Mucosa of descending colon (tissue), 3 donors: ENCODE data around the gene MDH2. TPM values are rescaled to one million over a fixed set of nuclear protein-coding genes. Genes with fewer than 3 reads are reported as not detected.

ENCODE experiments used
- ATAC-seq: fragments of 200-7000 bp; cut with Tn5 transposase; one replicate; pipeline ENCODE4 v1.9.1; 2020; ENCODE audit warnings: mild to moderate bottlenecking, moderate library complexity
- DNase-seq, 3 donors: peaks; one replicate each; pipeline ENCODE4 v3.0.0-alpha.2; 2020
- H3K36me3 ChIP-seq: fragments of 200-600 bp; one replicate; pipeline ENCODE4 v1.8.0; 2021; ENCODE audit warnings: low read depth, mild to moderate bottlenecking
- H3K4me1 ChIP-seq: fragments of 200-600 bp; one replicate; pipeline ENCODE4 v1.8.0; 2021; ENCODE audit warnings: low read depth, mild to moderate bottlenecking
- H3K4me3 ChIP-seq: fragments of 200-600 bp; one replicate; pipeline ENCODE4 v1.8.0; 2021; ENCODE audit warnings: mild to moderate bottlenecking
- H3K9me3 ChIP-seq: fragments of 200-600 bp; one replicate; pipeline ENCODE4 v1.8.0; 2021; ENCODE audit warnings: mild to moderate bottlenecking
- intact Hi-C, 2 donors: fragments of 100-400 bp; cut with DNase I in 1 of 2; cut with micrococcal nuclease in 1 of 2; formaldehyde crosslinking; loops; one replicate each; pipeline versions ENCODE4 v1.11.0 to v1.11.1; 2022; cut with DNase I, micrococcal nuclease
- total RNA-seq, 3 donors: library from RNA; stranded (reverse); fragmentation: NEBNext Ultra II Directional in 2 of 3; extraction: Animal tissue kit (Norgen Biotek cat#: 25700) in 2 of 3; gene quantifications; one replicate each; pipeline versions ENCODE4 v1.2.1 to v1.2.4, GENCODE V29; 2021 to 2023
- TF ChIP-seq, protein P1 (sequence below): fragments of 200-600 bp; IDR thresholded peaks from one replicate; pipeline ENCODE4 v1.8.0; 2022; ENCODE audit warnings: antibody characterized with exemption, mild to moderate bottlenecking
- donor health status: DM: no; HTN: no; CAD: no; lungs with moderate emphysema.
- donor health status: DM: no; HTN: no; CAD: no.
- donor health status: DM: no; HTN: yes; CAD: no.

Gene MDH2
- total RNA-seq, 3 donors from 2014 or later = 170 to 280 (median 246) TPM

DNA sequence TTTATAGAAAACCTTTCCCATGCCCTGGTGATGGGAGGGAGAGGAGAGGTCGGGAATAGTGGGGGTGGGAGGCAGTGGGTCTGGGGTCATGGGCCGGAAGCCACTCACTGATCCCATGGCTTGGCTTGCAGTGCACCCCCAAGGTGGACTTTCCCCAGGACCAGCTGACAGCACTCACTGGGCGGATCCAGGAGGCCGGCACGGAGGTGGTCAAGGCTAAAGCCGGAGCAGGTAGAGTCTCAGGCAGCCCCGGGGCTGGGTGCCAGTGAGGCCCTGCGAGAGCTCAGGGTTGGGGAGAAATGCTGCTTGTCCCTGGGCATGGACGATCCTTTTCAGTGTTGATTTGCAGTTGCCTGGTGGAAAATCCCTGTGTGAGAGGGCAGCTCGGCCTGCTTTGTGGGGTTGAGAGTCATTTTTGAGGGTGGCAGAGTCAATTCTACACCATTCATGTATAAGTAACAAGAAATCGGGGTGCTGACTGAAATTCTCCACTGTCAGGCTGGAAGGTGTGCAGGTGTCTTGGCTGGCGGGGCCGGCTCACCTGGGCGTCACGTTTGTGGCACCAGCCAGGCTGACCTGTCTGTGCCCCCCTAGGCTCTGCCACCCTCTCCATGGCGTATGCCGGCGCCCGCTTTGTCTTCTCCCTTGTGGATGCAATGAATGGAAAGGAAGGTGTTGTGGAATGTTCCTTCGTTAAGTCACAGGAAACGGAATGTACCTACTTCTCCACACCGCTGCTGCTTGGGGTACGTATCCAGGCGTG lies 16.5 kb downstream of the MDH2 start:
- H3K4me3 ChIP-seq = no peak overlapping the region
- H3K36me3 ChIP-seq = peaks cover 19% of the 10 kb centered on the region
- no peaks in the 10 kb centered on the region for H3K9me3 ChIP-seq
- TF ChIP-seq, protein P1, sequence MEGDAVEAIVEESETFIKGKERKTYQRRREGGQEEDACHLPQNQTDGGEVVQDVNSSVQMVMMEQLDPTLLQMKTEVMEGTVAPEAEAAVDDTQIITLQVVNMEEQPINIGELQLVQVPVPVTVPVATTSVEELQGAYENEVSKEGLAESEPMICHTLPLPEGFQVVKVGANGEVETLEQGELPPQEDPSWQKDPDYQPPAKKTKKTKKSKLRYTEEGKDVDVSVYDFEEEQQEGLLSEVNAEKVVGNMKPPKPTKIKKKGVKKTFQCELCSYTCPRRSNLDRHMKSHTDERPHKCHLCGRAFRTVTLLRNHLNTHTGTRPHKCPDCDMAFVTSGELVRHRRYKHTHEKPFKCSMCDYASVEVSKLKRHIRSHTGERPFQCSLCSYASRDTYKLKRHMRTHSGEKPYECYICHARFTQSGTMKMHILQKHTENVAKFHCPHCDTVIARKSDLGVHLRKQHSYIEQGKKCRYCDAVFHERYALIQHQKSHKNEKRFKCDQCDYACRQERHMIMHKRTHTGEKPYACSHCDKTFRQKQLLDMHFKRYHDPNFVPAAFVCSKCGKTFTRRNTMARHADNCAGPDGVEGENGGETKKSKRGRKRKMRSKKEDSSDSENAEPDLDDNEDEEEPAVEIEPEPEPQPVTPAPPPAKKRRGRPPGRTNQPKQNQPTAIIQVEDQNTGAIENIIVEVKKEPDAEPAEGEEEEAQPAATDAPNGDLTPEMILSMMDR = no peak
- intact Hi-C loops = no loop called here
- H3K4me1 ChIP-seq = peaks cover 6% of the 10 kb centered on the region
- DNase-seq (no peak), ATAC-seq (no peak)

DNA sequence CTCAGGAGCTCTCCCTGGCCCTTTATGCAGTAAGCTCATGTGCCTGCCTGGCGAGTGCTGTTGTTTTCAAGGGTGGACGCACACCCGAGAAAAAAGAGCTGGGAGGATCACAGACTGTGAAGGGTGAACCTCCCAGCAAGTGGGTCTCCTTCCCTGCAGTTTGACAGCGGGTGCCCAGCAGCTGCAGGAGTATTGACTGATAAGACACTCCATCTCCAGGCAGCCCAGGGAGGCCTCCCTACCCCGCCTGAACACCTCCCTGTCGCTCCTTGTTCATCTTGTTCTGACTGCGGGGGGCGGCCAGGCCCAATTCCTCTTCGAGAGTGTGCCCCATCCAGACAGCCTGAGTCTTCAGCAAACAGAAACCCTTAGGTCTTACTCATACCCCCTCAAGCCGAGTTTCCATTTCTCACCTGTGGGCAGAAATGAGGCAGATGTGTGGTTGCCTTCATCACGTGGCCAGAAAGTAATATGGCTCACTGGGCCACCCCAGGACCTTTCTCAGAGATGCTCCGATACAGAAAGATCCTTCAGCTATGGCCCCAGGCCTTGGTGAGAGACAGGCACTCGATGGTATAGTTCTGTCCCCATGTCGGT lies 17.2 kb downstream of the MDH2 start:
- H3K36me3 ChIP-seq = peaks cover 15% of the 10 kb centered on the region
- ATAC-seq (no peak), DNase-seq (no peak)
- intact Hi-C loops = no loop called here
- TF ChIP-seq, protein P1 = no peak
- no peak overlapping the region for H3K4me3 ChIP-seq
- H3K4me1 ChIP-seq = peaks cover 7% of the 10 kb centered on the region
- H3K9me3 ChIP-seq = no peaks in the 10 kb centered on the region

DNA sequence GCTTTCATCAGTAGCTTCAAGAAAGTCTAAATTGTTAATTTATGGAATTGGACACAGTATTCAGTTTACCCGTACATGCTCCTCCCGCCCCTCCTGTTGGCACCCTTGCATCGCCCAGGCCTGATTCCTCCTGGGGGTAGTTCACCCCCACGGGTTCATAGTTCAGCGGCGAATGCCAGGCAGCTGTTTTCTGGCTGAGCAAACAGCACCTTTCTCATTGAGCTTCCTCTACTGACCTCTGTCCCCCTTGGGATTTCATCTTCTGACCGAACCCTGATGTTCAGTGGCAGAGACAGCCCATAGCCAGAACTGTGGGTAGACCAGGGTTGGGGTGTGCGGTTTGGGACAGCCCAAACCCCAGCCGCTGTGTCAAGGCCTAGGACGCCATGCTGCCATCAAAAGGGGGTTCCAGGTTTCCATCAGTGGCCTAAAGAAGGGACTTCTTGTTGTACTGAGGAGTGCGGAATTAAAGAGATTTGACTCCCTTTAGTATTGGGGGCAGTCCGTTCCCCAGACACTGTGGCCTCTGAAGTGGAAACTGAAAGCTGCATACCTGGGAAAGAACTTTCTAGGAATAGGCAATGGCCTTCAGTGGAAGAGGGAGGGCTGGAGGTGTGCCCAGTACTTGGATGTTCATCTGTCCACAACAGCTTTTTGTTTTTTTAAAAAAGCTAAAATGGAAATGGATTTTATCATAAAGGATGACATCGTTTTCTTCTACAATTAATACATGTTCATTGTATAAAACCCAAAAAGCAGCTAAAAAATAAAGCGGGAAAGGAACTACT lies 19.0 kb downstream of the MDH2 start:
- no peak for ATAC-seq
- H3K36me3 ChIP-seq = peaks cover 15% of the 10 kb centered on the region
- TF ChIP-seq, protein P1 = no peak
- intact Hi-C loops = no loop called here
- no peaks in the 10 kb centered on the region for H3K9me3 ChIP-seq
- H3K4me3 ChIP-seq = no peak overlapping the region
- no peak for DNase-seq
- H3K4me1 ChIP-seq = peaks cover 7% of the 10 kb centered on the region

DNA sequence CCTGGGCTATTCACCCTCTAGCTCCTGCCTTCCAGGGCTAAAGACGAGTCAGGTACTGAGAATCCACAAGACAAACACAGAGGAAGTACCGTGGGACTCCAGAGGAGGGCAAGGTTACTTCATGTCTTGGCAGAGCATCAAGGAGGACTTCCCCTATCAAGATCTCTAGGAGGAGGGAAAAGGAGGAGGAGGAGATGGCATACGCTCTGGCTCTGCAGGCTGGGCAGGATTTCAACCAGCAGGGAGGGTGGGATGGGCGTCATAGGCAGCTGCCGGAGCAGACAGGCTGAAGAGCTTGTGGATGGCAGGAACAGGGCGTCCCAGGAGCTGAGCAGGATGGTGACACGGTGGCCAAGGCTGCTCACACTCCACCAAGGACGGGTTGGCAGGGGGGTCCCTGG lies 21.3 kb downstream of the MDH2 start:
- TF ChIP-seq, protein P1 = no peak
- Histone ChIP-seq H3K4me3 (no peak overlapping the region), H3K9me3 (no peaks in the 10 kb centered on the region), H3K4me1 (peaks cover 2% of the 10 kb centered on the region), H3K36me3 (peaks cover 14% of the 10 kb centered on the region)
- ATAC-seq = peak; percentile 90
- intact Hi-C loops = no loop called here
- peak; percentile 62 to 68 (median 62) for DNase-seq

DNA sequence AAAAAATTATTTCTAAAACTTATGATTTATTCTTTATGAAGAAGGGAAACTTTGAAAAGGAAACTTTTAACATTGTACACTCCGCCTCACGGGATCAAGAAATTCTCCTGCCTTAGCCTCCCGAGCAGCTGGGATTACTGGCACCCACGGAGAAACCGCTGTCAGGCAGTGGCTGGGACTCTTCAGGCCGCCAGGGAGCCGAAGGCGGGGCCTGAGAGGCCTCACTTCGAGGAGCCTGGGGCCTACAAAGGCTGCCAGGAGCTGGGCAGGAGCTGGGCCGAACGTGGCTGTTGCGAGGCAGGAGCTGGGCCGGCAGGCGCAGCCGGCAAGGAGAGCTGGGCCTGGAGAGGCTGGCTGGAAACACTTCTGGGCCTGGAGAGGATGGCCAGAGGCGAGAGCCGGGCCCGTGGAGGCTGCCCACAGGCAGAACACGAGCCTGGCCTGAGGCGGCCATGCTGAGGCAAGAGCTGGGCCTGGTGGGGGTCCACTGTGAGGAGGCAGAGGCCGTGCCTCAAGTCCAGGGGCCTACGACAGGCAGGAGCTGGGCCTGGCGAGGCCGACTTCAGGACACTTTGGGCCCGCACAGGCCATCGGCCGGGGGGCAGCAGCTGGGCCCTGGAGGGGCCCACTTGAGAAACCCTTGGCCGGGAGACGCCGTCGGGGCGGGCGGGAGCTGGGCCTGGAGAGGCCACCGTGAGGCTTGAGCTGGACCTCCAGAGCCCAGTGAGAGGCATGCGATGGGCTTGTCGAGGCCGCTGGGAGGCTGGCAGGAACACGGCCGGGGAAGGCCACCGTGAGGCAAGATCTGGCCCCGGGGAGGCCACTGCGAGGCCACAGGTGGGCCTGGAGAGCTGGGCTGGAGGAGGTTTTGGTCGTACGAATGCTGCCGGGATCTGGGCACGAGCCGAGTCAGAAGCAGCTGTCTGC lies 23.7 kb downstream of the MDH2 start:
- Histone ChIP-seq H3K9me3 (no peaks in the 10 kb centered on the region), H3K4me1 (peaks cover 2% of the 10 kb centered on the region), H3K36me3 (no peaks in the 10 kb centered on the region), H3K4me3 (no peak overlapping the region)
- ATAC-seq (peak; percentile 10), DNase-seq (no peak)
- TF ChIP-seq, protein P1 = no peak
- intact Hi-C loops = no loop called here
